OCI-LY7 (cell line): ENCODE results near the gene C7orf57. TPM values are rescaled to one million over a fixed set of nuclear protein-coding genes. Genes with fewer than 3 reads are reported as not detected.

Experiments
- BruUV-seq: library from RNA; stranded (reverse); fragments of 400-500 nt; replicated peaks from 2 replicates; lab custom pipeline; 2021; lab: Mats Ljungman, UMichigan
- CTCF ChIA-PET: fragments of 300-600 bp; sonication (Branson Sonifier 250); formaldehyde crosslinking; loops from one replicate; lab custom pipeline; 2022; ENCODE audit warnings: antibody characterized with exemption; ENCODE audit not compliant: unreplicated experiment; lab: Charles Lee
- POLR2A ChIA-PET: fragments of 300-600 bp; sonication (Branson Sonifier 250); formaldehyde crosslinking; loops from one replicate; lab custom pipeline; 2022; ENCODE audit warnings: antibody characterized with exemption; lab: Charles Lee
- DNase-seq: peaks from one replicate; pipeline ENCODE4 v3.0.0-alpha.2; 2015; ENCODE audit warnings: low spot score
- H2AFZ ChIP-seq: fragments of 200-600 bp; sonication (generic), shearing (Covaris generic); 2 replicates; pipeline ENCODE4 v1.6.1; 2014; ENCODE audit warnings: mild to moderate bottlenecking, antibody characterized with exemption, low read length, moderate library complexity
- H3K27ac ChIP-seq: fragments of 200-600 bp; sonication (generic); 2 replicates; pipeline ENCODE4 v1.5.1; 2014; ENCODE audit warnings: mixed run types, low read depth, mild to moderate bottlenecking, moderate library complexity, low read length, inconsistent platforms; ENCODE audit not compliant: poor library complexity, severe bottlenecking
- H3K36me3 ChIP-seq: fragments of 200-600 bp; sonication (generic); 2 replicates; pipeline ENCODE4 v1.6.1; 2014; ENCODE audit warnings: mild to moderate bottlenecking, antibody characterized with exemption, low read length, moderate library complexity, mixed read lengths; ENCODE audit not compliant: insufficient read depth
- H3K4me1 ChIP-seq: fragments of 200-600 bp; sonication (generic); 2 replicates; pipeline ENCODE4 v1.5.1; 2014; ENCODE audit warnings: mild to moderate bottlenecking, low read length; ENCODE audit not compliant: insufficient read depth, poor library complexity, severe bottlenecking
- H3K4me2 ChIP-seq: fragments of 200-600 bp; sonication (generic); 2 replicates; pipeline ENCODE4 v1.6.1; 2014; ENCODE audit warnings: mild to moderate bottlenecking, low read length
- H3K4me3 ChIP-seq: fragments of 200-600 bp; sonication (generic); 2 replicates; pipeline ENCODE4 v1.5.1; 2014; ENCODE audit warnings: mild to moderate bottlenecking, low read depth, low read length; ENCODE audit not compliant: poor library complexity, severe bottlenecking
- H3K79me2 ChIP-seq: fragments of 200-600 bp; sonication (generic); 2 replicates; pipeline ENCODE4 v1.6.1; 2016; ENCODE audit warnings: low read depth, mild to moderate bottlenecking, low read length, moderate library complexity, mixed read lengths; ENCODE audit not compliant: insufficient read depth
- H3K9me2 ChIP-seq: fragments of 200-600 bp; sonication (generic); 2 replicates; pipeline ENCODE4 v1.6.1; 2016; ENCODE audit warnings: mild to moderate bottlenecking, low read length, mixed read lengths; ENCODE audit not compliant: insufficient read depth
- H3K9me3 ChIP-seq: fragments of 200-600 bp; sonication (generic); 2 replicates; pipeline ENCODE4 v1.6.1; 2014; ENCODE audit warnings: mild to moderate bottlenecking, mixed run types, low read length, mixed read lengths
- H4K20me1 ChIP-seq: fragments of 200-600 bp; sonication (generic); 2 replicates; pipeline ENCODE4 v1.6.1; 2014; ENCODE audit warnings: mild to moderate bottlenecking, antibody characterized with exemption, low read length, moderate library complexity, mixed read lengths; ENCODE audit not compliant: insufficient read depth
- CTCF ChIP-seq: fragments of 200-600 bp; sonication (generic); conservative IDR thresholded peaks from 2 replicates; pipeline ENCODE4 v1.5.1; 2014; ENCODE audit warnings: mild to moderate bottlenecking, antibody characterized with exemption, low read length, moderate library complexity, mixed read lengths
- EZH2phosphoT487 ChIP-seq: fragments of 200-600 bp; sonication (generic); IDR thresholded peaks from 2 replicates; pipeline ENCODE4 v1.6.1; 2018; ENCODE audit warnings: low read depth, borderline replicate concordance, mild to moderate bottlenecking, mixed run types, antibody characterized with exemption, low read length, moderate library complexity, mixed read lengths
- intact Hi-C: fragments of 100-400 bp; cut with micrococcal nuclease; formaldehyde crosslinking; loops from one replicate; pipeline ENCODE4 v1.10.0; 2022; ENCODE audit not compliant: unreplicated experiment
- total RNA-seq, 2 experiments: library from RNA; depleted of rRNA in 1 of 2; stranded (reverse); fragments of >200 nt in 1 of 2; shearing (Covaris generic) in 1 of 2; gene quantifications; 2 replicates each; pipeline ENCODE4 v1.2.3, GENCODE V29; 2014 to 2022

C7orf57 gene
- total RNA-seq, 2 experiments from 2014 or later = 0.25 to 0.29 TPM

DNA sequence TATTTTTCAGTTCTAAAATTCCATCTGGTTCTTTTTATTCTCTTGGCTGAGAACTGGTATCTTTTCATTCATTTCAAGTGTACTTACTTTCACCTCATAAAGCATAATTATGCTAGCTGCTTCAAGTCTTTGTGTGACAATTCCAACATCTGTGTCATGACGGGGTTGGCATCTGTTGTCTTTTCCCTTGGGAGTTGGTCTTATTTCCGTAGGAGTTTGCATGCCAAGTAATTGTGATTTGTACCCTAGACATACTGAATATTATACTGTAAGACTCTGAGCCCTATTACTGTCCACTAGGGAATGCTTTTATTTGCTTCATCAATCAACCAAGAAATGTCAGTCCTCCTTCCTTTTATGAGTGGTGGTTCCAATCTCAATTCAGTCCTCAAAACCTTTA lies 31.3 kb upstream of the C7orf57 start:
- CTCF ChIA-PET = interaction anchor here (0.7 kb wide), 1 partner anchor 12 kb away, joined by 3 read pairs; no protein-coding TSS in a partner anchor
- Histone ChIP-seq H2AFZ (peak overlapping the region; percentile 98), H3K4me3 (peak overlapping the region; percentile 52), H3K27ac (peak overlapping the region; percentile 81), H3K9me3 (peaks cover 8% of the 10 kb centered on the region; the same call in 1 of the 2 replicates), H3K36me3 (no peaks in the 10 kb centered on the region), H3K9me2 (no peaks in the 10 kb centered on the region), H3K4me2 (peak overlapping the region; percentile 76), H4K20me1 (no peaks in the 10 kb centered on the region), H3K79me2 (no peaks in the 10 kb centered on the region), H3K4me1 (peaks cover 33% of the 10 kb centered on the region)
- BruUV-seq = no TSS peak
- intact Hi-C loops = loop anchor here (1.0 kb wide), 1 partner anchor 12 kb away; no protein-coding TSS in a partner anchor
- TF ChIP-seq EZH2phosphoT487 = no peak
- TF ChIP-seq CTCF = no peak
- POLR2A ChIA-PET = interaction anchor here (0.8 to 2.3 kb wide), 9 partner anchors 10 to 92 kb away, joined by 3 to 8 read pairs (median 4); no protein-coding TSS in a partner anchor
- DNase-seq = peak; percentile 69

DNA sequence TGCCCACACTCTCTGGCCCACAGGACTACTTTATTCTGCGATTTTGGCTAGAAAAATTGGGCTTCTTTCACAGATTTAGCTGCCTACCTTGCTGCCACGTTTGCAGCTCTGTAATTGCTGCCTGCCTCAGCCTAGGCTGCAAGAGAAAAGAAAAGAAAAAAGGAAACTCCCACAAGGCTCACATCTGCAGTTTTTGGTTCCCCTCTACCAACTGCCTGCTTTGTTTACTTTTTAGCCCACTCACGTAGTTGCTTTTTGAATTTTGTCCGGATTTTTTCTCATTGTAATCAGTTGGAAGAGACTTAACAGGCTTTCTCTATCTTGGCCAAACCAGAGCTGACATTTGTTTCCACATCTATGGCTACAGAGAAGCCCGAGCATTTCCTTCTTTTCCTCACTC lies 30.7 kb upstream of the C7orf57 start:
- Histone ChIP-seq H3K27ac (peak overlapping the region; percentile 81), H4K20me1 (no peaks in the 10 kb centered on the region), H3K9me3 (peaks cover 8% of the 10 kb centered on the region; the same call in 1 of the 2 replicates), H2AFZ (peak overlapping the region; percentile 98), H3K79me2 (no peaks in the 10 kb centered on the region), H3K36me3 (no peaks in the 10 kb centered on the region), H3K9me2 (no peaks in the 10 kb centered on the region), H3K4me1 (peaks cover 33% of the 10 kb centered on the region), H3K4me3 (peak overlapping the region; percentile 52), H3K4me2 (peak overlapping the region; percentile 76)
- TF ChIP-seq CTCF = no peak
- no peak for TF ChIP-seq EZH2phosphoT487
- ChIA-PET POLR2A (interaction anchor here (0.8 to 2.3 kb wide), 9 partner anchors 9 to 92 kb away, joined by 3 to 8 read pairs (median 4); no protein-coding TSS in a partner anchor), CTCF (interaction anchor here (0.7 to 1.0 kb wide), 2 partner anchors 13 to 105 kb away, joined by 3 read pairs; no protein-coding TSS in a partner anchor)
- DNase-seq = peak; percentile 74
- intact Hi-C loops = loop anchor here (1.0 kb wide), 1 partner anchor 12 kb away; no protein-coding TSS in a partner anchor
- BruUV-seq = no TSS peak

- H2AFZ ChIP-seq = peak overlapping the region; percentile 98; the same call in 1 of the 2 replicates
- H4K20me1 ChIP-seq = no peaks in the 10 kb centered on the region
- no TSS peak for BruUV-seq
- intact Hi-C loops = no loop called here
- no peaks in the 10 kb centered on the region for H3K79me2 ChIP-seq
- no peak overlapping the region for H3K27ac ChIP-seq
- DNase-seq = no peak
- ChIA-PET POLR2A (interaction anchor here (0.6 to 1.5 kb wide), 5 partner anchors 15 to 524 kb away, joined by 3 to 4 read pairs (median 3); partner anchors contain the start of gene SUN3), CTCF (no interaction called here)
- no peak overlapping the region for H3K4me3 ChIP-seq
- H3K36me3 ChIP-seq = no peaks in the 10 kb centered on the region
- TF ChIP-seq CTCF (no peak), EZH2phosphoT487 (no peak)
- H3K9me3 ChIP-seq = peaks cover 8% of the 10 kb centered on the region; the same call in 1 of the 2 replicates
- no peaks in the 10 kb centered on the region for H3K9me2 ChIP-seq
- H3K4me2 ChIP-seq = no peak overlapping the region; the same call in 1 of the 2 replicates
- H3K4me1 ChIP-seq = peaks cover 33% of the 10 kb centered on the region
These were observed 28.5 kb upstream of the C7orf57 start for GRCh38 chr7:48006866-48007265.
